K562 treated with DMSO at 1 percent for 48 hours (cell line): ENCODE measurements around the gene CISD2. TPM values are rescaled to one million over a fixed set of nuclear protein-coding genes. Genes with fewer than 3 reads are reported as not detected.

Experiments used
- total RNA-seq: library from RNA; unstranded; fragments of 300-600 nt; gene quantifications from 2 replicates; pipeline ENCODE4 v1.2.3, GENCODE V29; 2022; ENCODE audit warnings: low replicate concordance; ENCODE audit errors: extremely low read depth

The CISD2 gene, protein sequence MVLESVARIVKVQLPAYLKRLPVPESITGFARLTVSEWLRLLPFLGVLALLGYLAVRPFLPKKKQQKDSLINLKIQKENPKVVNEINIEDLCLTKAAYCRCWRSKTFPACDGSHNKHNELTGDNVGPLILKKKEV
- not detected in 2 replicates for total RNA-seq

DNA sequence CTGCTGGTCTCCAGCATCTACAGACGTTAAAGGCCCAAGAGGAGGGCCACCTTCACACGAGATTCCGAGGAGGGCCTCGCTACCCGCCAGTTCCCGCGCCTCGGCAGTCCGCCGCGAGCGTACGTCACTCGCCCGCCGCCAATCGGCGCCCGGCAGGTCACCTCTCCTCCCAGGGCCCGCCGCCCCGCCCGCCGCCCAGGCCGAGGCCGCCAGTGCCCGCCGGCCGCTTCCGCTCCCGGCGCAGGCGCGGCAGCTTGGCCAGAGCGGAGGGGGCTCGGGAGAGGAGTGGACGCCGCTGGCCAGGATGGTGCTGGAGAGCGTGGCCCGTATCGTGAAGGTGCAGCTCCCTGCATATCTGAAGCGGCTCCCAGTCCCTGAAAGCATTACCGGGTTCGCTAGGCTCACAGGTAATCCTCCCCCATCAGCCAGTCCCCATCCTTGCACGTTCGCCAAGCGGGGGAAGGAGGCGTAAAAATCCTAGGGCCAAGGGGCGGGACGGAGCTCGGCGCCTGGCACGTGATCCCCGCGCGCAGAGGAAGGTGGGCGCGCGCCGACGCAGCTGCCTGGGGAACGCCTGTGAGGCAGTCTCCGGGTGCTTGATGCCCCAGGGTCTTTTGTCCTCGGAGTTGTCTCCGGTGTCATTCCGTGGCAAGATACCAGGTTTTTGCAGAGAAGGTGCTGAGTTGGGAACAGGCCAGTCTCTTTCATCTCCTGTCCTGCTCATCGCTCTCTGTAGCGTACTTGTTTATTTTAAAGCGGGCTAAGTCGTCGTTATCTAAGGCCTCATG lies at the start of gene CISD2:
CISD2 (plus strand) TSS at position 212 of the 788 bp plus-strand sequence; CDS start at position 305, 93 bp downstream.

DNA sequence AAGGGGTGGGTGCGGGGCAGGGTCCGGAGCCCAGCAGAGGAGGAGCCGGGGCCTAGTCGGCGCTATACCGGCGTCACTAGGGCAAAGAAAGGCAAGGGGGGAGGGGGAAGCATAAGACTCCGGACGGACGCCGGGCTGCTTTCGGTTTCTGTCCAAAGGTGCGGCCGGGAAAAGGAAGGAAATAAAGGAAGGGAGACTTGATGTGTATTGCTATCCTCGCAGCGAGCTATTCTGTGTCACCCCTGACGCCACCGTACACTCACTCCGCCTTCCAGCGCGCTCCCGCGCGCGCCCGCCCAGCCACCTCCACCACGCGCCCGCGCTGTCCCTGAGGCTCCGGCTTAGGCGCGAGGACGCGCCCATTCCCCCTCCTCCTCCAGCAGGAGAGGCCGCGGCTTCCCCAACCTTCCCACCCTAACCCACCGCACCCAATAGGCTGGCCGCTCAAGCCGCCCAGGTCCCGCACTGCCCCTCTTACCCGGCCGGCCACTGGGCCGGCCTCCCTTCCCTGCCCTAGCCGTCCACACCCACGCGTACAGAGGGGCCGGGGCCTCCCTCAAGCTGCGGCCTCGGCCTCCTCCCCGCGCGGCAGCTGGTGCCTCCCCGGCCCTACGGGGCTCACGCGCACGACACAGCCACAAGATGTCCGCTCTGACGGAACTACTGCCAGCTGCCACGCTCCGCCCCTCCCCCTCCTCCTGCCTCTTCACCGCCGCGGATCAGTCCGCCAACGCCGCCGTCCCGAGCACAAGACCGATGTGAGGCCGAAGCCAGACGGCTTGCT lies 41.7 kb upstream of the CISD2 start, which contains the start of gene UBE2D3:
UBE2D3 (minus strand) TSS at position 662 of the 784 bp plus-strand sequence. CDS start 1,043 bp downstream, outside the sequence.

Other genes starting within 250 kb of the CISD2 start
- not detected in 2 replicates for gene MANBA, start 108.0 kb upstream of the CISD2 start, total RNA-seq
- gene UBE2D3, start 41.4 kb upstream of the CISD2 start, total RNA-seq: not detected in 2 replicates
- not detected in 2 replicates for gene SLC9B1, start 150.7 kb downstream of the CISD2 start, total RNA-seq
- gene SLC9B2, start 207.8 kb downstream of the CISD2 start, total RNA-seq: not detected in 2 replicates
- gene BDH2, start 230.8 kb downstream of the CISD2 start, total RNA-seq: not detected in 2 replicates